ENCODE data around the gene VPS13C. TPM values are rescaled to one million over a fixed set of nuclear protein-coding genes. Genes with fewer than 3 reads are reported as not detected.

The VPS13C gene
- polyA plus RNA-seq, 3 donors, result 12.0 to 32.2 (median 18.4) TPM

DNA sequence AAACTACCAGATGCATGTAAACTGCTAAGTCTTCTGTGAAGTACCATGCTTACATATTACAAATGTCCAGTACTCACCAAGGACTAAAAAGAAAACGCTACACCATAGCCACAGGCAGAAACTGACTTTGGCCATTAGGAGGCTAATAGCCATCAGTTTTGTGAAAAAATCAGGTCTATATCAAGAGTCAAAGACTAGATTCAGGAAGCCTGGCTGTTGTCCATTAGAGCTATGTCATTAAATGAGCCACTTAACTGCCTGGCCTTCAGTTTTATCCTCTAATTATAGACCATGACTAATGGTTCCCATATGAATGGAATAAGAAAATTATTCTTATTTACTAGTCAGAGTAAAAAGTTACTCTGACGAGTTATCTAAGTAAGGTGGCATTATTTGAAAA is 144.1 kb downstream of the VPS13C start:
- H3K36me3 Mint-ChIP-seq, result peaks cover 67 to 85% of the 10 kb centered on the region in 2 donors
- intact Hi-C loops (cut with micrococcal nuclease), result loop anchor here in 1 of 2 donors (10.0 kb wide), 1 partner anchor 49 kb away; no protein-coding TSS in a partner anchor

DNA sequence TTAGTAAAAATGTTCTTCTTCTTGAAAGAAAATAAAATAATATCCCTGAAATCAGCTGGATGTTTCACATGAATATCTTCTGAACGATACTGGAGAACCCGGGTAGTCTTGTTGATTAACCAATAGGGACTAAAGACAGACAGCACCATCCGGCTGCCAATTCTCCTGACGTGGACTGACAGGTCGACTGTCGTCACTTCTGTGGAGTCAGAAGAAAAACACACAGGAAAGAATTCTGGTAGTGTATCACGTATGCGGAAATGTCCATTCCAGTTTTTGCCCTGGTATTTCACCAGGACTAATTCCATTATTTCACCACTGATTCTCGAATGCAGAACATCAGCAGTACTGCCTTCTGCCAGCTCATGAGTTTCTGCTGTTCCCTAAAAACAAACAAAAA is 144.6 kb downstream of the VPS13C start:
- Histone ChIP-seq H3K4me2 (replicated peaks; ENCODE audit: extremely low read depth, low read length, poor library complexity, severe bottlenecking) (no peak overlapping the region), H3K4me3 (replicated peaks in 1 of 3; ENCODE audit: low read depth in 2 of 3, low read length in 3 of 3) (no peak overlapping the region), H3K36me3 (replicated peaks in 1 of 2; ENCODE audit: control insufficient read depth in 1 of 2, insufficient read depth in 2 of 2, low read length in 2 of 2) (peaks cover 85 to 98% of the 10 kb centered on the region in 2 donors), H2AFZ (ENCODE audit: insufficient read depth, low read depth, low read length, poor library complexity, severe bottlenecking) (no peak overlapping the region), H3K4me1 (ENCODE audit: control insufficient read depth in 1 of 2, insufficient read depth in 2 of 2, low read length in 2 of 2) (no peaks in the 10 kb centered on the region), H3K9me3 (replicated peaks in 1 of 2; ENCODE audit: control insufficient read depth in 1 of 2, insufficient read depth in 1 of 2, low read length in 2 of 2) (no peaks in the 10 kb centered on the region), H3K27ac (ENCODE audit: low read depth in 1 of 2, low read length in 2 of 2) (no peak overlapping the region), H3K27me3 (ENCODE audit: control insufficient read depth in 2 of 2, insufficient read depth in 2 of 2, low read length in 2 of 2) (no peaks in the 10 kb centered on the region), H4K20me1 (ENCODE audit: insufficient read depth, low read length) (peaks cover 5% of the 10 kb centered on the region), H3K79me2 (ENCODE audit: insufficient read depth, low read length) (no peaks in the 10 kb centered on the region), H3K9ac (ENCODE audit: insufficient read depth, low read length, poor library complexity, severe bottlenecking) (no peak overlapping the region)
- Mint-ChIP-seq H3K4me3 (no peak overlapping the region), H3K27me3 (ENCODE audit: low read depth in 3 of 3) (no peaks in the 10 kb centered on the region), H3K36me3 (peaks cover 68 to 83% of the 10 kb centered on the region in 2 donors), H3K9me3 (no peaks in the 10 kb centered on the region), H3K4me1 (no peaks in the 10 kb centered on the region), H3K27ac (no peak overlapping the region)
- no peak for DNase-seq
- TF ChIP-seq, protein P1, sequence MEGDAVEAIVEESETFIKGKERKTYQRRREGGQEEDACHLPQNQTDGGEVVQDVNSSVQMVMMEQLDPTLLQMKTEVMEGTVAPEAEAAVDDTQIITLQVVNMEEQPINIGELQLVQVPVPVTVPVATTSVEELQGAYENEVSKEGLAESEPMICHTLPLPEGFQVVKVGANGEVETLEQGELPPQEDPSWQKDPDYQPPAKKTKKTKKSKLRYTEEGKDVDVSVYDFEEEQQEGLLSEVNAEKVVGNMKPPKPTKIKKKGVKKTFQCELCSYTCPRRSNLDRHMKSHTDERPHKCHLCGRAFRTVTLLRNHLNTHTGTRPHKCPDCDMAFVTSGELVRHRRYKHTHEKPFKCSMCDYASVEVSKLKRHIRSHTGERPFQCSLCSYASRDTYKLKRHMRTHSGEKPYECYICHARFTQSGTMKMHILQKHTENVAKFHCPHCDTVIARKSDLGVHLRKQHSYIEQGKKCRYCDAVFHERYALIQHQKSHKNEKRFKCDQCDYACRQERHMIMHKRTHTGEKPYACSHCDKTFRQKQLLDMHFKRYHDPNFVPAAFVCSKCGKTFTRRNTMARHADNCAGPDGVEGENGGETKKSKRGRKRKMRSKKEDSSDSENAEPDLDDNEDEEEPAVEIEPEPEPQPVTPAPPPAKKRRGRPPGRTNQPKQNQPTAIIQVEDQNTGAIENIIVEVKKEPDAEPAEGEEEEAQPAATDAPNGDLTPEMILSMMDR (IDR thresholded peaks at IDR 0.05), result no peak
- 100% methylated on average over 8 of the region's 9 CpGs for WGBS (ENCODE audit: insufficient coverage)
- intact Hi-C loops (cut with micrococcal nuclease), result loop anchor here in 1 of 2 donors (10.0 kb wide), 1 partner anchor 49 kb away; no protein-coding TSS in a partner anchor

More for the DNA sequence above, 144.1 kb downstream of the VPS13C start:
- no peak overlapping the region for H3K27ac Mint-ChIP-seq
- no peaks in the 10 kb centered on the region for H3K27me3 Mint-ChIP-seq (ENCODE audit: low read depth in 3 of 3)
- TF ChIP-seq, protein P1 (IDR thresholded peaks at IDR 0.05), result no peak
- Histone ChIP-seq H3K4me1 (ENCODE audit: control insufficient read depth in 1 of 2, insufficient read depth in 2 of 2, low read length in 2 of 2) (no peaks in the 10 kb centered on the region), H3K9me3 (replicated peaks in 1 of 2; ENCODE audit: control insufficient read depth in 1 of 2, insufficient read depth in 1 of 2, low read length in 2 of 2) (no peaks in the 10 kb centered on the region), H3K27ac (ENCODE audit: low read depth in 1 of 2, low read length in 2 of 2) (no peak overlapping the region), H3K9ac (ENCODE audit: insufficient read depth, low read length, poor library complexity, severe bottlenecking) (no peak overlapping the region), H3K4me3 (replicated peaks in 1 of 3; ENCODE audit: low read depth in 2 of 3, low read length in 3 of 3) (no peak overlapping the region), H2AFZ (ENCODE audit: insufficient read depth, low read depth, low read length, poor library complexity, severe bottlenecking) (no peak overlapping the region), H3K36me3 (replicated peaks in 1 of 2; ENCODE audit: control insufficient read depth in 1 of 2, insufficient read depth in 2 of 2, low read length in 2 of 2) (peaks cover 85 to 98% of the 10 kb centered on the region in 2 donors), H4K20me1 (ENCODE audit: insufficient read depth, low read length) (peaks cover 5% of the 10 kb centered on the region), H3K27me3 (ENCODE audit: control insufficient read depth in 2 of 2, insufficient read depth in 2 of 2, low read length in 2 of 2) (no peaks in the 10 kb centered on the region), H3K79me2 (ENCODE audit: insufficient read depth, low read length) (no peaks in the 10 kb centered on the region), H3K4me2 (replicated peaks; ENCODE audit: extremely low read depth, low read length, poor library complexity, severe bottlenecking) (no peak overlapping the region)
- no peaks in the 10 kb centered on the region for H3K9me3 Mint-ChIP-seq
- no CpG with 5 or more reads among the region's 2 CpGs for WGBS (ENCODE audit: insufficient coverage)
- H3K4me3 Mint-ChIP-seq, result no peak overlapping the region
- no peaks in the 10 kb centered on the region for H3K4me1 Mint-ChIP-seq
- DNase-seq, result no peak

Measured in CD14-positive monocyte (primary cell).